Kidney (tissue), 14 donors: ENCODE results near the gene MEF2D. TPM values are rescaled to one million over a fixed set of nuclear protein-coding genes. Genes with fewer than 3 reads are reported as not detected.

Experiments
- DNase-seq, 5 donors: peaks; one replicate each; pipeline ENCODE4 v3.0.0-alpha.2; 2013 to 2020
- FAIRE-seq: peaks from 2 replicates; lab custom pipeline; 2012; peaks lifted over from hg19 to GRCh38; lab: Jason Lieb, UNC
- H3K27ac ChIP-seq, 2 donors: one replicate each; pipeline ENCODE4 v1.7.0; 2013; ENCODE audit warnings: low read depth in 2 of 2, low read length in 2 of 2, inconsistent platforms in 1 of 2
- H3K27me3 ChIP-seq: one replicate; pipeline ENCODE4 v1.7.1; 2013; ENCODE audit warnings: low read length, inconsistent platforms; ENCODE audit not compliant: control insufficient read depth, insufficient read depth
- H3K36me3 ChIP-seq, 3 donors: one replicate each; pipeline versions ENCODE4 v1.7.0 to v1.7.1; 2013; ENCODE audit warnings: low read length in 3 of 3, control low read depth in 1 of 3, inconsistent platforms in 1 of 3; ENCODE audit not compliant: insufficient read depth in 3 of 3, control insufficient read depth in 2 of 3
- H3K4me1 ChIP-seq, 3 donors: one replicate each; pipeline versions ENCODE4 v1.7.0 to v1.7.1; 2013; ENCODE audit warnings: low read length in 3 of 3, inconsistent platforms in 1 of 3, low read depth in 1 of 3; ENCODE audit not compliant: control insufficient read depth in 2 of 3, insufficient read depth in 2 of 3
- H3K4me3 ChIP-seq, 3 donors: one replicate each; pipeline versions ENCODE4 v1.7.0 to v1.8.1; 2013; ENCODE audit warnings: low read length in 3 of 3, control low read depth in 1 of 3, inconsistent platforms in 1 of 3
- H3K9ac ChIP-seq, 3 donors: one replicate each; pipeline versions ENCODE4 v1.7.0 to v1.7.1; 2013; ENCODE audit warnings: low read length in 3 of 3, control low read depth in 1 of 3, inconsistent platforms in 1 of 3
- H3K9me3 ChIP-seq, 3 donors: one replicate each; pipeline versions ENCODE4 v1.7.0 to v1.7.1; 2013; ENCODE audit warnings: low read length in 3 of 3, control low read depth in 1 of 3, inconsistent platforms in 1 of 3; ENCODE audit not compliant: control insufficient read depth in 2 of 3, insufficient read depth in 1 of 3
- CTCF ChIP-seq: IDR thresholded peaks from 3 replicates; pipeline ENCODE4 v1.5.1; 2012; ENCODE audit warnings: mild to moderate bottlenecking, moderate library complexity, borderline replicate concordance; ENCODE audit not compliant: insufficient read depth; ENCODE audit errors: extremely low read depth
- intact Hi-C: fragments of 100-400 bp; cut with DNase I; formaldehyde crosslinking; loops from one replicate; pipeline ENCODE4 v1.11.1; 2022
- polyA plus RNA-seq: library from polyadenylated mRNA; stranded (reverse); fragments of 350-450 nt; fragmentation: Illumina TruSeq; extraction: RNeasy Lipid Tissue Mini Kit (QIAGEN cat#74804); gene quantifications from one replicate; pipeline ENCODE4 v1.2.3, GENCODE V29; 2014; ENCODE audit warnings: low read depth, low replicate concordance; ENCODE audit not compliant: insufficient read depth
- total RNA-seq: library from RNA; stranded (reverse); fragmentation: NEBNext Ultra II Directional; extraction: Animal tissue kit (Norgen Biotek cat#: 25700); gene quantifications from one replicate; pipeline ENCODE4 v1.2.1, GENCODE V29; 2021
- donor health status: control.
- donor health status: control.
- donor health status: control.
- donor health status: control.
- donor health status: control.
- donor health status: DM: yes; HTN: yes; CAD: no.
- donor health status: Normal renal cell carcinoma (clear cell type).

The MEF2D gene
- total and polyA plus RNA-seq, 2 donors from 2014 or later: 13.7 to 49.3 TPM

- Histone ChIP-seq H3K36me3 (no peaks in the 10 kb centered on the region), H3K9ac (no peak overlapping the region), H3K4me1 (peaks cover 0 to 2% (median 0%) of the 10 kb centered on the region in 3 donors), H3K4me3 (no peak overlapping the region), H3K27ac (no peak overlapping the region), H3K9me3 (no peaks in the 10 kb centered on the region), H3K27me3 (peaks cover 77% of the 10 kb centered on the region)
- TF ChIP-seq CTCF: no peak
- no peak for FAIRE-seq
- intact Hi-C loops: no loop called here
- peak in 1 of 5 donors; percentile 27 for DNase-seq
These were observed 70.3 kb downstream of the MEF2D start for GRCh38 chr1:156430303-156430702.

GRCh38 chr1:156429313-156430060, 71.1 kb downstream of the MEF2D start:
- Histone ChIP-seq H3K27me3 (peaks cover 73% of the 10 kb centered on the region), H3K4me3 (no peak overlapping the region), H3K36me3 (no peaks in the 10 kb centered on the region), H3K9ac (no peak overlapping the region), H3K9me3 (no peaks in the 10 kb centered on the region), H3K27ac (no peak overlapping the region), H3K4me1 (no peaks in the 10 kb centered on the region)
- intact Hi-C loops: no loop called here
- no peak for TF ChIP-seq CTCF
- no peak for FAIRE-seq
- DNase-seq: no peak

GRCh38 chr1:156428746-156429288, 71.8 kb downstream of the MEF2D start:
- no peaks in the 10 kb centered on the region for H3K36me3 ChIP-seq
- no peak overlapping the region for H3K4me3 ChIP-seq
- no peaks in the 10 kb centered on the region for H3K9me3 ChIP-seq
- no peak for TF ChIP-seq CTCF
- intact Hi-C loops: no loop called here
- H3K27ac ChIP-seq: no peak overlapping the region
- H3K27me3 ChIP-seq: peaks cover 74% of the 10 kb centered on the region
- H3K4me1 ChIP-seq: no peaks in the 10 kb centered on the region
- FAIRE-seq: no peak
- DNase-seq: peak in 1 of 5 donors; percentile 54
- no peak overlapping the region for H3K9ac ChIP-seq
